ENCODE measurements around the gene ZNF593.

DNA sequence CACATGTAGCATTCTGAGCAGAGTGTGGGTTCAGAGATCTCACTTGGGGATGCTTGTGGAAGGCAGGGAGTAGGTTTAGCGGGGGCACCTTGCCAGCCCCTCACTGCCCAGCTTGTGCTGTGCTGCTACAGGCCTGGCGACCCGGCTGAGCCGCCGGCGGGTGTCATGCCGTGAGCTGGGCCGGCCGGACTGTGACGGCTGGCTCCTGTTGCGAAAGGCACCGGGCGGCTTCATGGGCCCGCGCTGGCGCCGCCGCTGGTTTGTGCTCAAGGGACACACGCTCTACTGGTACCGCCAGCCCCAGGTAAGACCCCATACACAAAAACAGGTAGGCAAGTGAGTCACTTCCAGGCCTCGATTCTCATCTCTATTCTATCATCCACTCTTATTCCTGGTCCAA, 15.2 kb downstream of the ZNF593 start:
- no peak for TF ChIP-seq CTCF (IDR thresholded peaks at IDR 0.05)
- no peak for TF ChIP-seq POLR2A (IDR thresholded peaks at IDR 0.05)

Data from body of pancreas (tissue), 4 donors.